NCI-H1436 (cell line): ENCODE results near the gene RBFOX2.
"Not testable (repeated sequence)": the region's sequence is repeated elsewhere in the genome, so short reads cannot be mapped to it uniquely, and the experiment has no call there.

Experiments used
- DNase-seq: peaks from one replicate; lab custom pipeline; 2025; lab: John Stamatoyannopoulos, UW

Gene RBFOX2

GRCh38 chr22:36039125-36039524 lies 10.5 kb upstream of the RBFOX2 start:
- DNase-seq, result no peak

- DNase-seq, result no peak
Observed at GRCh38 chr22:36037102-36037758, 8.6 kb upstream of the RBFOX2 start.

- no peak for DNase-seq
Observed at GRCh38 chr22:36036167-36036624, 7.6 kb upstream of the RBFOX2 start.

- no peak for DNase-seq
Observed at GRCh38 chr22:36032611-36033010, 4.0 kb upstream of the RBFOX2 start.

GRCh38 chr22:36029406-36029755 lies 757 bp upstream of the RBFOX2 start:
- no peak for DNase-seq

GRCh38 chr22:36027935-36028645 lies 534 bp downstream of the RBFOX2 start:
- no peak for DNase-seq

GRCh38 chr22:36027579-36027934 lies 1.1 kb downstream of the RBFOX2 start:
- DNase-seq, result no peak

- DNase-seq, result no peak
Observed at GRCh38 chr22:36026741-36027140, 1.9 kb downstream of the RBFOX2 start.

GRCh38 chr22:36022697-36023096 lies 5.9 kb downstream of the RBFOX2 start:
- DNase-seq, result no peak

GRCh38 chr22:36022162-36022561 lies 6.5 kb downstream of the RBFOX2 start:
- no peak for DNase-seq

GRCh38 chr22:36021606-36022153 lies 6.9 kb downstream of the RBFOX2 start:
- DNase-seq, result no peak

GRCh38 chr22:36020865-36021264 lies 7.8 kb downstream of the RBFOX2 start:
- DNase-seq, result not testable (repeated sequence)

- DNase-seq, result peak; percentile 53
Observed at GRCh38 chr22:36017651-36018091, 11.0 kb downstream of the RBFOX2 start.

GRCh38 chr22:36016684-36017083 lies 11.9 kb downstream of the RBFOX2 start:
- DNase-seq, result no peak

- no peak for DNase-seq
Observed at GRCh38 chr22:36015811-36016529, 12.7 kb downstream of the RBFOX2 start.

- no peak for DNase-seq
Observed at GRCh38 chr22:36015155-36015810, 13.3 kb downstream of the RBFOX2 start.

GRCh38 chr22:36014546-36015074 lies 14.0 kb downstream of the RBFOX2 start:
- no peak for DNase-seq

- no peak for DNase-seq
Observed at GRCh38 chr22:36012332-36012731, 16.3 kb downstream of the RBFOX2 start.

- no peak for DNase-seq
Observed at GRCh38 chr22:36010882-36011281, 17.7 kb downstream of the RBFOX2 start.

GRCh38 chr22:36010090-36010489 lies 18.5 kb downstream of the RBFOX2 start:
- DNase-seq, result peak; percentile 46

GRCh38 chr22:36009085-36009484 lies 19.5 kb downstream of the RBFOX2 start:
- DNase-seq, result no peak

- DNase-seq, result no peak
Observed at GRCh38 chr22:36008565-36008964, 20.1 kb downstream of the RBFOX2 start.
